ENCODE data around the gene APOBEC3B. TPM values are rescaled to one million over a fixed set of nuclear protein-coding genes. Genes with fewer than 3 reads are reported as not detected.

Gene APOBEC3B
- total RNA-seq, 1 donor from 2014 or later, result 2.4 TPM

DNA sequence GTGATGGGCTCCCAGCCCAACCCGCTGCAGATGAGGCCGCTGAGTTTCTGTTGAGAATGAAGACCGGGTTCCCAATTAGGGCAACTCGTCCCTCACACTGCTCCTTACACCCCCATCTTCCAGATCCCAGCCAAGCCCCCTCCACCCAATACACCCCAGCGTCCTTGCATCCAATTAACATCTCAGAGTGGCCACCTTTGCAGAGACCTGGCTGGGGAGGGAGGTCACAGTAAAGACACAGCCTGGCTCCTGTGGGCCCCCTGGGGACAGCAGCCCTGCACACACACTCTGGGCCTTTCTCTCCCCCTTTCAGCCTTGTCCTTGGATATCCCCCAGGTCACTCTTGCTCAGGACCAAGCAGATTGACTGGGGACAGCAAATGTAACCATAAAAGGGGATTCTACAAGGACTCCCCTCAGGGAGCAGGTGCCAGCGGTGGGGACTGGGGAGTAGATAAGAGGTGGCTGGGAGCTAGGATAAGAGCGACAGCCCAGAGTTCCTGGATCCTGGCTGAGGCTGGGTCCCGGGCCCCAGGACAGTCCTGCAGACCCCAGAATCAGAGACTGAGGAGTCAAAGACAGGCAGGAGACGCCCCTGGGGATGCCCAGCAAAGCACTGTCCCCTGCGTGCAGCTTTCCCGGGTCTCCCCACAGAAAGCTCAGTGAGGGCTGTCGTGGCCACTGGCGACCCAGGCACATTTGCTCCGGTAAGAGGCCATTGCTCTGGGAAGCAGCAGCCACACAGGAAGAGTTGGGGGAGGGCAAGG lies 16.4 kb upstream of the APOBEC3B start:
- Mint-ChIP-seq H3K4me1 (ENCODE audit: low read depth) (no peaks in the 10 kb centered on the region), H3K36me3 (ENCODE audit: low read depth) (peaks cover 2% of the 10 kb centered on the region), H3K9me3 (ENCODE audit: low read depth) (no peaks in the 10 kb centered on the region), H3K27me3 (ENCODE audit: low read depth) (peaks cover 34% of the 10 kb centered on the region), H3K27ac (ENCODE audit: unreplicated experiment) (no peak overlapping the region), H3K4me3 (ENCODE audit: unreplicated experiment) (no peak overlapping the region)
- TF ChIP-seq, protein P1, sequence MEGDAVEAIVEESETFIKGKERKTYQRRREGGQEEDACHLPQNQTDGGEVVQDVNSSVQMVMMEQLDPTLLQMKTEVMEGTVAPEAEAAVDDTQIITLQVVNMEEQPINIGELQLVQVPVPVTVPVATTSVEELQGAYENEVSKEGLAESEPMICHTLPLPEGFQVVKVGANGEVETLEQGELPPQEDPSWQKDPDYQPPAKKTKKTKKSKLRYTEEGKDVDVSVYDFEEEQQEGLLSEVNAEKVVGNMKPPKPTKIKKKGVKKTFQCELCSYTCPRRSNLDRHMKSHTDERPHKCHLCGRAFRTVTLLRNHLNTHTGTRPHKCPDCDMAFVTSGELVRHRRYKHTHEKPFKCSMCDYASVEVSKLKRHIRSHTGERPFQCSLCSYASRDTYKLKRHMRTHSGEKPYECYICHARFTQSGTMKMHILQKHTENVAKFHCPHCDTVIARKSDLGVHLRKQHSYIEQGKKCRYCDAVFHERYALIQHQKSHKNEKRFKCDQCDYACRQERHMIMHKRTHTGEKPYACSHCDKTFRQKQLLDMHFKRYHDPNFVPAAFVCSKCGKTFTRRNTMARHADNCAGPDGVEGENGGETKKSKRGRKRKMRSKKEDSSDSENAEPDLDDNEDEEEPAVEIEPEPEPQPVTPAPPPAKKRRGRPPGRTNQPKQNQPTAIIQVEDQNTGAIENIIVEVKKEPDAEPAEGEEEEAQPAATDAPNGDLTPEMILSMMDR (IDR thresholded peaks at IDR 0.05), result no peak
- peak; percentile 73 for DNase-seq (ENCODE audit: low spot score)

DNA sequence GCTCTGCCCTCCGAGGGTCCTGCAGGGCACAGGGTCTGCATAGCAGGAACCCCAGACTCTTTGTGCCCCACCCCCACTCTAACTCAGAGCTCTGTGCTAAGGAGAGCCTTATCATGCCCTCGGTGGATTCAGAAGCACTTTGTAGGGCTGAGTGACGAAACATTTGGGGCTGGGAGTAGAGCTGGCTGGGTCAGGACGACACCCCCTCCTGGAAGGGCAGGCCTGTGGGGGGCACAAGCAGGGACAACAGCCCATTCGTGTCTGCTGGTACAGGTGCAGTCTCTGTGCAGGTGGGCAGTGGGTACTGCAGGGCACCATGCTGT lies 15.8 kb upstream of the APOBEC3B start:
- Mint-ChIP-seq H3K27me3 (ENCODE audit: low read depth) (peaks cover 37% of the 10 kb centered on the region), H3K4me1 (ENCODE audit: low read depth) (no peaks in the 10 kb centered on the region), H3K9me3 (ENCODE audit: low read depth) (no peaks in the 10 kb centered on the region), H3K4me3 (ENCODE audit: unreplicated experiment) (no peak overlapping the region), H3K27ac (ENCODE audit: unreplicated experiment) (no peak overlapping the region), H3K36me3 (ENCODE audit: low read depth) (peaks cover 2% of the 10 kb centered on the region)
- no peak for DNase-seq (ENCODE audit: low spot score)
- TF ChIP-seq, protein P1 (IDR thresholded peaks at IDR 0.05), result no peak

DNA sequence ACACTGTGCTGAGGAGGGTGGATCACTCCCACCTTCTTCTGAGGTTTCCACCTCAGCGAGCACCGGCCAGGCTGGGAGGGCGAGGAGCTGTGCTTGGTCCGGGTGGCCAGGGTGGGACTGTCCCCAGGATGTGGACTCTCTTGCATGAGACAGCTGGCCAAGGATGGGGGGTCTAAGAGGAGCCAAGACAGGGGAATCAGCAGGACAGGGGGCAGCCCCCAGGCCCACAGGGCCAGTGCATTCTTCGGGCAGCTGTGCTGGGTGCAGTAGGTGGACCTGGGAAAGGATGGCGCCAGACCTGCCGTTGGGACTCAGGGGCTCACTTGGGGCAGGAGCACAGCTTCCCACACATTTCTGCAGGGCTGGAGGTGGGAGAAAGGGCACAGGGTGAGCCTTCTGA lies 15.2 kb upstream of the APOBEC3B start:
- H3K9me3 Mint-ChIP-seq (ENCODE audit: low read depth), result no peaks in the 10 kb centered on the region
- no peaks in the 10 kb centered on the region for H3K4me1 Mint-ChIP-seq (ENCODE audit: low read depth)
- peaks cover 41% of the 10 kb centered on the region for H3K27me3 Mint-ChIP-seq (ENCODE audit: low read depth)
- H3K4me3 Mint-ChIP-seq (ENCODE audit: unreplicated experiment), result no peak overlapping the region
- no peak overlapping the region for H3K27ac Mint-ChIP-seq (ENCODE audit: unreplicated experiment)
- peaks cover 2% of the 10 kb centered on the region for H3K36me3 Mint-ChIP-seq (ENCODE audit: low read depth)
- DNase-seq (ENCODE audit: low spot score), result peak; percentile 79
- TF ChIP-seq, protein P1 (IDR thresholded peaks at IDR 0.05), result no peak

DNA sequence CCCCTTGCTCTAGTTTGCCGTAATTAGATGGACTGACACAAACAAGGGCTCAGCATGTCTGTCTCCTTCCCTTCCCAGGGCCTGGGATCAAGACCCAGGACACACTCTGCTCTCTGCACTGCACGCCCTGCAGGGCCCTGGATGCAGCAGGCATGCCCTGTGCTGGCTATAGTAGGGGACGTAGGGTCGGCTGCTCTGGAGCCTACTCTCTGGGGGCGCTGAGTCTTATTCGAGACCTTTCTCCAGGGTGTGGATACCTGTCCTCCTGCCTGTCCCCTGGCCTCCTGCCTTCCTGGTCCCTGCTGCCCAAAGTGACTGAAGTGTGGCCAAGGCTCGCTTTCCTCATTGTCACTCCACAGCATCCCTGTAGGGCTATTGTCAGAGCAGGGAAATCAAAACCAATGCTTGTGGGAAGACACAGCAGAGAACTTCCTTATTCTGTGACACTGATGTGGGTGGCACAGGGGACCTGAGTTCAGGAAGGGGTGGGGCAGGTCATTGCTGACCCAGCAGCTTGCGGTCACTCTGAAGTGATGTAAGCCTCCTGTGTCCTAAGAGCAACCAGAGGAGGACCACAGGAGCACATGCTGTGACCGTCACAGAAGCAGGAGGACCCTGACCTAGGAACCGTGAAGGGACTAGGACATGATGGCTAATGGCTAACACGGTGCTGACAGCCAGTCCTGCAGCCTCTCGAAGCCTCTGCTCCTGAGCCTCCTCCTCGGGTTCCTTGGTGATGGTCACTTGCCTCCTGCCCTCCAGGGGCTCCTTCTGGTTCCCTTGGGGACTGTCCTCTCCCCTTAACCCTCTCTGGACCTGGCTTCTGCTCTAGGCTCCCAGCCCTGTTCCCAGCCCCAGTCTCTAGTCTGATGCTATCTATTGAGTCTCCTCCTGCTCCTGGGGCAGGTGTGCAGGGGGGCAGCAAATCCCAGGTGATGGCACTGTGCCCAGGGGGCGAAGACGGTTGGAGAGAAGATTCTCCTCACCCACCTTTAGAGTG lies 14.4 kb upstream of the APOBEC3B start:
- Mint-ChIP-seq H3K27me3 (ENCODE audit: low read depth) (peaks cover 44% of the 10 kb centered on the region), H3K36me3 (ENCODE audit: low read depth) (peaks cover 2% of the 10 kb centered on the region), H3K4me3 (ENCODE audit: unreplicated experiment) (no peak overlapping the region), H3K9me3 (ENCODE audit: low read depth) (no peaks in the 10 kb centered on the region), H3K27ac (ENCODE audit: unreplicated experiment) (no peak overlapping the region), H3K4me1 (ENCODE audit: low read depth) (no peaks in the 10 kb centered on the region)
- DNase-seq (ENCODE audit: low spot score), result peak; percentile 60
- TF ChIP-seq, protein P1 (IDR thresholded peaks at IDR 0.05), result no peak

DNA sequence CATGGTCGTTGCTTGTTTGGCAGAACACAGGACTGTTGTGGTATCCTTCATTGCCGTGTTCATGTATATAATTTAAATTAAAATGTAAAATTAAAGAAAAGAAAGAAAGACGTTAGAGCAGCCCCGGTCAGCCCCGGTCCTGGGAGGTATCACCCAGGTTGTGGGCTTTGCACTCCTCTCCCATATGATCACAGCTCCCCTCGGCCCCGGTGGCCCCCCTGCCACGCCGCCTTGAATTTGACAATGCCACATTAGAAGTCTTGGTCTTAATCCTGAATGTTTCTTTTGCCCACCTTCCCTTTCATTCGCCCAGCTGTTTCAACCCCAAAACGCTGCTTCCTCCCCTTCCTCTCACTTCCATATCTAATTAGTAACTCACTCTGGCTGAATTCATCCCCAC lies 13.3 kb upstream of the APOBEC3B start:
- peak; percentile 64 for DNase-seq (ENCODE audit: low spot score)
- Mint-ChIP-seq H3K9me3 (ENCODE audit: low read depth) (no peaks in the 10 kb centered on the region), H3K4me3 (ENCODE audit: unreplicated experiment) (no peak overlapping the region), H3K4me1 (ENCODE audit: low read depth) (no peaks in the 10 kb centered on the region), H3K27me3 (ENCODE audit: low read depth) (peaks cover 45% of the 10 kb centered on the region), H3K36me3 (ENCODE audit: low read depth) (peaks cover 2% of the 10 kb centered on the region), H3K27ac (ENCODE audit: unreplicated experiment) (no peak overlapping the region)
- TF ChIP-seq, protein P1 (IDR thresholded peaks at IDR 0.05), result no peak

Measured in chondrocyte (in vitro differentiated cells).